Hepatocyte (in vitro differentiated cells): ENCODE data around the gene SPATA21. TPM values are rescaled to one million over a fixed set of nuclear protein-coding genes. Genes with fewer than 3 reads are reported as not detected.
"Not testable (repeated sequence)": the region's sequence is repeated elsewhere in the genome, so short reads cannot be mapped to it uniquely, and the experiment has no call there.

ENCODE experiments used
- DNase-seq: peaks from one replicate; pipeline ENCODE4 v3.0.0-alpha.2; 2016; ENCODE audit warnings: low spot score
- H2AFZ ChIP-seq: fragments of 200-600 bp; sonication (generic); 2 replicates; pipeline ENCODE4 v1.6.0; 2016; ENCODE audit warnings: antibody characterized with exemption, mild to moderate bottlenecking
- H3K27ac ChIP-seq: fragments of 200-600 bp; sonication (generic); 2 replicates; pipeline ENCODE4 v1.5.1; 2016; ENCODE audit warnings: mild to moderate bottlenecking
- H3K27me3 ChIP-seq: fragments of 200-600 bp; sonication (generic); 2 replicates; pipeline ENCODE4 v1.6.1; 2016
- H3K36me3 ChIP-seq: fragments of 200-600 bp; sonication (generic); replicated peaks from 2 replicates; pipeline ENCODE4 v1.5.1; 2016; ENCODE audit warnings: low read depth; ENCODE audit not compliant: insufficient read depth
- H3K4me1 ChIP-seq: fragments of 200-600 bp; sonication (generic); 2 replicates; pipeline ENCODE4 v1.5.1; 2016; ENCODE audit warnings: mild to moderate bottlenecking, moderate library complexity; ENCODE audit not compliant: insufficient read depth
- H3K4me2 ChIP-seq: fragments of 200-600 bp; sonication (generic); 2 replicates; pipeline ENCODE4 v1.6.0; 2016
- H3K4me3 ChIP-seq: fragments of 200-600 bp; sonication (generic); 2 replicates; pipeline ENCODE4 v1.5.1; 2016; ENCODE audit warnings: mild to moderate bottlenecking
- H3K79me2 ChIP-seq: fragments of 200-600 bp; sonication (generic); 2 replicates; pipeline ENCODE4 v1.6.0; 2017; ENCODE audit warnings: mild to moderate bottlenecking
- H3K9me2 ChIP-seq: fragments of 200-600 bp; sonication (generic); replicated peaks from 2 replicates; pipeline ENCODE4 v1.6.0; 2017; ENCODE audit warnings: mild to moderate bottlenecking; ENCODE audit not compliant: insufficient read depth
- H3K9me3 ChIP-seq: fragments of 200-600 bp; sonication (generic); 2 replicates; pipeline ENCODE4 v1.5.1; 2016; ENCODE audit warnings: low read depth, mild to moderate bottlenecking
- H4K20me1 ChIP-seq: fragments of 200-600 bp; sonication (generic); 2 replicates; pipeline ENCODE4 v1.6.0; 2016; ENCODE audit warnings: mild to moderate bottlenecking; ENCODE audit not compliant: insufficient read depth, poor library complexity, severe bottlenecking
- EZH2 ChIP-seq: fragments of 200-600 bp; sonication (generic); IDR thresholded peaks from 2 replicates; pipeline ENCODE4 v1.6.1; 2016; ENCODE audit warnings: antibody characterized with exemption, mild to moderate bottlenecking, borderline replicate concordance
- EZH2phosphoT487 ChIP-seq: fragments of 200-600 bp; sonication (generic); IDR thresholded peaks from one replicate; pipeline ENCODE4 v1.6.1; 2018; ENCODE audit warnings: antibody characterized with exemption, mild to moderate bottlenecking, low read depth, moderate library complexity; ENCODE audit not compliant: unreplicated experiment, severe bottlenecking
- WGBS: methylation state at CpG from one replicate; pipeline ENCODE4 v1.1.6; 2016; ENCODE audit warnings: low lambda C conversion rate; ENCODE audit errors: missing lambda C conversion rate; 5-methylcytosine and 5-hydroxymethylcytosine counted together
- polyA plus RNA-seq: library from polyadenylated mRNA; unstranded; fragments of >200 nt; fragmentation: Nextera tagmentation; extraction: Ambion mirVana; gene quantifications from 2 replicates; pipeline ENCODE4 v1.2.1, GENCODE V29; 2016
- total RNA-seq: library from RNA; depleted of rRNA; stranded (reverse); fragments of >200 nt; gene quantifications from 2 replicates; pipeline ENCODE4 v1.2.3, GENCODE V29; 2014
- TF ChIP-seq, protein P1 (sequence below): fragments of 200-600 bp; sonication (generic); IDR thresholded peaks from 2 replicates; pipeline ENCODE4 v1.5.1; 2016; ENCODE audit warnings: antibody characterized with exemption, mild to moderate bottlenecking; ENCODE audit not compliant: poor library complexity

Gene SPATA21
- total and polyA plus RNA-seq, 2 experiments from 2014 or later = 0.30 to 0.92 TPM

DNA sequence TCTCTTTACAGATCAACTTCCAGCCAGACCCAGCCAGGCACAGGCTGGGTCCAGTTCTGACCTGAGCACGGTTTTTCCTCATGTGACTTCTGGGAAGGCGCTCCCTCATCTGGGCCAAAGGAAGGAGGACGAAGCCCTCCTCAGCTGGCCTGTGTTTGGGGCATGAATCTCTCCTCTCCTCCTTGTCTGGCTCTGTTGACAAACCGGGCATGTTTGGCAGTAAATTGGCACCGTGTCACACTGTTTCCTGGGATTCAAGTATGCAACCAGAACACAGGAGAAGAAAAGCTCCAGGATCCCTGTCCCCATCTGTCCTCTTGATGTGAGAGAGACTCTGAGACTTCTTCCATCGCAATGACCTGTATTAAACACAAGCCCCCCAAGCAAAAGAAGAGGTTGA, 21.6 kb upstream of the SPATA21 start:
- DNase-seq = no peak
- 93% methylated on average over 6 of the region's 6 CpGs for WGBS
- no peaks in the 10 kb centered on the region for H3K79me2 ChIP-seq
- H2AFZ ChIP-seq = no peak overlapping the region
- no peak overlapping the region for H3K4me2 ChIP-seq
- TF ChIP-seq, protein P1, sequence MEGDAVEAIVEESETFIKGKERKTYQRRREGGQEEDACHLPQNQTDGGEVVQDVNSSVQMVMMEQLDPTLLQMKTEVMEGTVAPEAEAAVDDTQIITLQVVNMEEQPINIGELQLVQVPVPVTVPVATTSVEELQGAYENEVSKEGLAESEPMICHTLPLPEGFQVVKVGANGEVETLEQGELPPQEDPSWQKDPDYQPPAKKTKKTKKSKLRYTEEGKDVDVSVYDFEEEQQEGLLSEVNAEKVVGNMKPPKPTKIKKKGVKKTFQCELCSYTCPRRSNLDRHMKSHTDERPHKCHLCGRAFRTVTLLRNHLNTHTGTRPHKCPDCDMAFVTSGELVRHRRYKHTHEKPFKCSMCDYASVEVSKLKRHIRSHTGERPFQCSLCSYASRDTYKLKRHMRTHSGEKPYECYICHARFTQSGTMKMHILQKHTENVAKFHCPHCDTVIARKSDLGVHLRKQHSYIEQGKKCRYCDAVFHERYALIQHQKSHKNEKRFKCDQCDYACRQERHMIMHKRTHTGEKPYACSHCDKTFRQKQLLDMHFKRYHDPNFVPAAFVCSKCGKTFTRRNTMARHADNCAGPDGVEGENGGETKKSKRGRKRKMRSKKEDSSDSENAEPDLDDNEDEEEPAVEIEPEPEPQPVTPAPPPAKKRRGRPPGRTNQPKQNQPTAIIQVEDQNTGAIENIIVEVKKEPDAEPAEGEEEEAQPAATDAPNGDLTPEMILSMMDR = no peak
- TF ChIP-seq EZH2 (no peak), EZH2phosphoT487 (no peak)
- no peaks in the 10 kb centered on the region for H4K20me1 ChIP-seq
- H3K27me3 ChIP-seq = no peaks in the 10 kb centered on the region
- H3K9me3 ChIP-seq = no peaks in the 10 kb centered on the region
- H3K4me1 ChIP-seq = no peaks in the 10 kb centered on the region
- no peak overlapping the region for H3K27ac ChIP-seq
- H3K9me2 ChIP-seq = no peaks in the 10 kb centered on the region
- no peak overlapping the region for H3K4me3 ChIP-seq
- peaks cover 4% of the 10 kb centered on the region for H3K36me3 ChIP-seq

DNA sequence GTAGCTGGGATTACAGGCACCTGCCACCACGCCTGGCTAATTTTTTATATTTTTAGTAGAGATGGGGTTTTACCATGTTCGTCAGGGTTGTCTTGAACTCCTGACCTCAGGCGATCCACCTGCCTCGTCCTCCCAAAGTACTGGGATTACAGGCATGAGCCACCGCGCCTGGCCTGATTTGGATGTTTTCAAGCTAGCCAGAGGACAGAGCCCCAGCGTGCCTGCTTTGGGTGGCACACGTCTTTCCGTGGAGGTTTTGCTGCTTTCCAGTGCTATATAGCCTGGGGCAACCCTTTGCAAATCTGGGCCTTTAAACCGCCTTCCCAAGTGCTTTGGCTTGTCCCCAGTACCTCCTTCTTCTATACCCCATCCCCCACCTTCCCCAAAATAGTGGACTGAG, 18.9 kb upstream of the SPATA21 start:
- H3K27ac ChIP-seq, H3K36me3 ChIP-seq, H3K4me3 ChIP-seq, H3K4me2 ChIP-seq, DNase-seq, H2AFZ ChIP-seq, H4K20me1 ChIP-seq, H3K9me2 ChIP-seq, H3K79me2 ChIP-seq, H3K27me3 ChIP-seq, H3K9me3 ChIP-seq, H3K4me1 ChIP-seq: not testable (repeated sequence)
- 98% methylated on average over 10 of the region's 10 CpGs for WGBS

DNA sequence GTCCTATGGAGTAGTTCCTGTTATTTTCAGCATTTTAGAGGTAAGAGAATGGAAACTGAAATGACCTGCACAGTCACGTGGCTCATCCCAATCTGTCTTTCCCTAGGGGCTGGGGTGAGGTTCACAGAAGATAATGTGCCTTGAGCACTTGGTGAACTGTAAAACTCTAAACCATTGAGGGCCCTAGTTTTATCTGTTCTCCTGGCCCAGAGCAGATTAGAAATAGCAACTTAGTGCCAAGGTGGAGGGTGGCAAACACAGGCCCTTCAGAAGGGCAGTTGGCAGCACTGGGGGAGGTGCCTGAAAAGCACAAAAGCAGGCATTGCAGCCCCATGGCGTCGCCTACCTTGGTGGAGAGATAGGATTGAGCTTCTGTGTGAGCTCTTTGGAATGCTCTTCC, 17.7 kb upstream of the SPATA21 start:
- H3K79me2 ChIP-seq, DNase-seq, H3K9me2 ChIP-seq, H3K27ac ChIP-seq, H3K4me2 ChIP-seq, H3K36me3 ChIP-seq, H4K20me1 ChIP-seq, H2AFZ ChIP-seq, H3K4me3 ChIP-seq, H3K9me3 ChIP-seq, H3K4me1 ChIP-seq, H3K27me3 ChIP-seq: not testable (repeated sequence)
- WGBS = 93% methylated on average over 3 of the region's 3 CpGs

DNA sequence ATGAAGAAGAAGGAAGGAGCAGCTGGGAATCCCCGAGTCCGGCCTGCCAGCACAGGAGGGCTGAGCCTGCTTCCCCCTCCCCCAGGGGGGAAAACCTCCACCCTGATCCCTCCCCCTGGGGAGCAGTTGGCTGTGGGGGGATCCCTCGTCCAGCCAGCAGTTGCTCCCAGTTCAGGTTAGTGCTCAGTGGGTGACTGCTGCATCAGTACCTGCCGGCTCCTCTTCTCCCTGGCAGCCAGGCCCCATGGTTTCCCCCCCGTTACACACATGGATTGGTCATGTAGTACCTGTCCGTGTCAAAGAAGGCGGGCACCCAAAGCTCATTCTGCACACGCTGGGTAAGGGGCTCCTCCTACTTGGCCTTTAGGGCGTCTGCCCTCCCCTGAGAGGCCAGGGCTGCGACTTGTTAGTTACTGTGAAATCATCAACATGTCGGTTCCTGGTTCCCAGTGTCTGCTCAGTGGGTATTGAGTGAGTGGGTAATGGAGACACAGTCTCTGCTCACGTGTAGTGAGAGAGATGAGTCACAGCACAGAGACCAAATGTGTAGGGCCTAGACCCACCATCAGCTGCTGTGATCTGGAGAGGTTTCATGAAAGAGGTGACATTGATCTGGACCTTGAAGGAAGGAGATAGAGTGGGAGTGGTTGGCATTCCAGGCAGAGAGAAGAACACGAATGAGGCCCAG, 14.8 kb upstream of the SPATA21 start:
- no peaks in the 10 kb centered on the region for H3K4me1 ChIP-seq
- 94% methylated on average over 13 of the region's 13 CpGs for WGBS
- no peak overlapping the region for H2AFZ ChIP-seq
- peaks cover 4% of the 10 kb centered on the region for H3K36me3 ChIP-seq
- no peaks in the 10 kb centered on the region for H3K27me3 ChIP-seq
- no peak overlapping the region for H3K4me3 ChIP-seq
- H3K79me2 ChIP-seq = peaks cover 4% of the 10 kb centered on the region
- H3K27ac ChIP-seq = no peak overlapping the region
- no peaks in the 10 kb centered on the region for H3K9me2 ChIP-seq
- no peak for TF ChIP-seq EZH2
- TF ChIP-seq, protein P1 = no peak
- TF ChIP-seq EZH2phosphoT487 = no peak
- no peak for DNase-seq
- H4K20me1 ChIP-seq = peaks cover 5% of the 10 kb centered on the region
- H3K9me3 ChIP-seq = no peaks in the 10 kb centered on the region
- H3K4me2 ChIP-seq = no peak overlapping the region
